OCI-LY1 (cell line): ENCODE results near the gene TANK.

Experiments
- CTCF ChIP-seq: fragments of 200-600 bp; sonication (generic), shearing (Covaris generic); IDR thresholded peaks from 2 replicates; pipeline ENCODE4 v1.5.1; 2017; ENCODE audit warnings: mild to moderate bottlenecking, antibody characterized with exemption, low read length, moderate library complexity, mixed read lengths
- EZH2 ChIP-seq: fragments of 200-600 bp; sonication (generic), shearing (Covaris generic); IDR thresholded peaks from 2 replicates; pipeline ENCODE4 v1.8.0; 2017; ENCODE audit warnings: borderline replicate concordance, mixed run types, mild to moderate bottlenecking, antibody characterized with exemption, low read length, moderate library complexity, mixed read lengths

GRCh38 chr2:161141033-161141432, 19.2 kb upstream of the TANK start:
- TF ChIP-seq CTCF (no peak), EZH2 (no peak)
